ENCODE results near the gene MYL4. TPM values are rescaled to one million over a fixed set of nuclear protein-coding genes. Genes with fewer than 3 reads are reported as not detected.
A peak's percentile ranks its signal among the peaks of the same experiment; 100 is the strongest.
"Not testable (repeated sequence)": the region's sequence is repeated elsewhere in the genome, so short reads cannot be mapped to it uniquely, and the experiment has no call there.

Gene MYL4
- total and polyA plus RNA-seq, 4 donors: 0.96 to 3.0 (median 2.1) TPM; not detected in 1

DNA sequence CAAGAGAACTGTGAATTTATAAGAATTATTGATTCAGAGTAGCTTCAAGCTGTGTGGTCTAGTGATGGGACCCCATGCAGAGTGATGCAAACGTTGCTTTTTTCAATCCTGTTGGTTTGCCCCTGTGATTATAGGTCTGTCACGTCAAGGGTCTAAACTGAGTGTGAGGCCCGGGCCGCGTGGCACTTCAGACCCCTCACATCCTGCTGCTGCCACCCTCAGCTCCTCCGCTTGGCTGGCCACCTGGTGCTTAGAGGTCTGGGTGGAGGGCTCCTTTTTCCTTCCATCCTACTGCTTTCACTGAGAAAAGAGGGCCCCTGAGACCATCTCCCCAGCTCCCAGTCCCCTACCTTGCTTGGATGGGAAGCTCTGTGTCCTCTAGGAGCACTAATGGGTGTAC, 12.0 kb downstream of the MYL4 start:
- no peaks in the 10 kb centered on the region for H3K27me3 ChIP-seq (ENCODE audit: control insufficient read depth in 1 of 2, insufficient read depth in 2 of 2, low read length in 1 of 2)
- 93 to 94% methylated on average over 6 of the region's 6 CpGs for WGBS, 2 donors
- H3K4me3 ChIP-seq (ENCODE audit: low read length in 2 of 2): no peak overlapping the region
- ATAC-seq (ENCODE audit: low FRiP score): no peak
- no peaks in the 10 kb centered on the region for H3K9me3 ChIP-seq (ENCODE audit: control insufficient read depth, low read length)
- no peak for DNase-seq
- intact Hi-C loops (cut with DNase I): no loop called here
- H3K27ac ChIP-seq (ENCODE audit: low read depth in 1 of 2, low read length in 2 of 2): no peak overlapping the region
- no peaks in the 10 kb centered on the region for H3K36me3 ChIP-seq (ENCODE audit: control insufficient read depth in 1 of 2, insufficient read depth in 2 of 2, low read length in 1 of 2)
- H3K4me1 ChIP-seq (ENCODE audit: control insufficient read depth in 1 of 2, insufficient read depth in 2 of 2, low read length in 2 of 2): peaks cover 0 to 2% of the 10 kb centered on the region in 2 donors

DNA sequence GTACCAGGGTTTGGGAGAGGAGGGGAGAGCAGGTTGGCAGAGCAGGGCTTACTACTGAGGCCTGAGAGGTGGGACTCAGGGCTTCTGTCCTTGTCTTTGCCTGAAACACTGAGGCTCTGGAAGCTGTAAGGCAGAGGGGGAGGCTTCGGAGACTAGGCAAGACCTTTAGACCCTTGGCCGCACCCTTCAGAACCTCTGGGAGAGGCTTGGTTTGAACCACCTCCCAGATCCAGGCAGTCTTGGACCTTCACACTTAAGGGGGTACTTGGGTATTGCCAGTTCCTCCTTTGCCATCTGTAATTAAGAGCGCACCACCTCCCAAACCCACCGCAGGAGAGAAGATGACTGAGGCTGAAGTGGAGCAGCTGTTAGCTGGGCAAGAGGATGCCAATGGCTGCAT, 12.9 kb downstream of the MYL4 start:
- Histone ChIP-seq H3K4me1 (ENCODE audit: control insufficient read depth in 1 of 2, insufficient read depth in 2 of 2, low read length in 2 of 2) (peaks cover 0 to 2% of the 10 kb centered on the region in 2 donors), H3K4me3 (ENCODE audit: low read length in 2 of 2) (no peak overlapping the region), H3K27me3 (ENCODE audit: control insufficient read depth in 1 of 2, insufficient read depth in 2 of 2, low read length in 1 of 2) (no peaks in the 10 kb centered on the region), H3K36me3 (ENCODE audit: control insufficient read depth in 1 of 2, insufficient read depth in 2 of 2, low read length in 1 of 2) (no peaks in the 10 kb centered on the region), H3K27ac (ENCODE audit: low read depth in 1 of 2, low read length in 2 of 2) (no peak overlapping the region), H3K9me3 (ENCODE audit: control insufficient read depth, low read length) (no peaks in the 10 kb centered on the region)
- DNase-seq (no peak), ATAC-seq (ENCODE audit: low FRiP score) (no peak)
- intact Hi-C loops (cut with DNase I): no loop called here
- WGBS, 2 donors: 97 to 99% methylated on average over 4 of the region's 4 CpGs

GRCh38 chr17:47223007-47223406, 13.9 kb downstream of the MYL4 start:
- Histone ChIP-seq H3K27me3 (ENCODE audit: control insufficient read depth in 1 of 2, insufficient read depth in 2 of 2, low read length in 1 of 2) (no peaks in the 10 kb centered on the region), H3K27ac (ENCODE audit: low read depth in 1 of 2, low read length in 2 of 2) (peak overlapping the region in 1 of 2 donors; percentile 45), H3K36me3 (ENCODE audit: control insufficient read depth in 1 of 2, insufficient read depth in 2 of 2, low read length in 1 of 2) (no peaks in the 10 kb centered on the region), H3K4me3 (ENCODE audit: low read length in 2 of 2) (no peak overlapping the region), H3K9me3 (ENCODE audit: control insufficient read depth, low read length) (no peaks in the 10 kb centered on the region), H3K4me1 (ENCODE audit: control insufficient read depth in 1 of 2, insufficient read depth in 2 of 2, low read length in 2 of 2) (peaks cover 0 to 2% of the 10 kb centered on the region in 2 donors)
- intact Hi-C loops (cut with DNase I): no loop called here
- 88 to 92% methylated on average over 3 of the region's 3 CpGs for WGBS, 2 donors
- ATAC-seq (ENCODE audit: low FRiP score) (no peak), DNase-seq (no peak)

- Histone ChIP-seq H3K4me1 (ENCODE audit: control insufficient read depth in 1 of 2, insufficient read depth in 2 of 2, low read length in 2 of 2) (peaks cover 0 to 2% of the 10 kb centered on the region in 2 donors), H3K27ac (ENCODE audit: low read depth in 1 of 2, low read length in 2 of 2) (peak overlapping the region in 1 of 2 donors; percentile 74), H3K4me3 (ENCODE audit: low read length in 2 of 2) (no peak overlapping the region), H3K27me3 (ENCODE audit: control insufficient read depth in 1 of 2, insufficient read depth in 2 of 2, low read length in 1 of 2) (no peaks in the 10 kb centered on the region), H3K36me3 (ENCODE audit: control insufficient read depth in 1 of 2, insufficient read depth in 2 of 2, low read length in 1 of 2) (no peaks in the 10 kb centered on the region), H3K9me3 (ENCODE audit: control insufficient read depth, low read length) (no peaks in the 10 kb centered on the region)
- DNase-seq (no peak), ATAC-seq (ENCODE audit: low FRiP score) (no peak)
- WGBS, 2 donors: 92 to 95% methylated on average over 5 of the region's 5 CpGs
- intact Hi-C loops (cut with DNase I): no loop called here
These were observed 14.3 kb downstream of the MYL4 start for GRCh38 chr17:47223460-47223859.

- H3K4me1 ChIP-seq (ENCODE audit: control insufficient read depth in 1 of 2, insufficient read depth in 2 of 2, low read length in 2 of 2); H3K9me3 ChIP-seq (ENCODE audit: control insufficient read depth, low read length); ATAC-seq (ENCODE audit: low FRiP score); intact Hi-C loops (cut with DNase I); H3K4me3 ChIP-seq (ENCODE audit: low read length in 2 of 2); H3K27me3 ChIP-seq (ENCODE audit: control insufficient read depth in 1 of 2, insufficient read depth in 2 of 2, low read length in 1 of 2); DNase-seq; H3K36me3 ChIP-seq (ENCODE audit: control insufficient read depth in 1 of 2, insufficient read depth in 2 of 2, low read length in 1 of 2): not testable (repeated sequence)
- peak overlapping the region in 1 of 2 donors; percentile 98 for H3K27ac ChIP-seq (ENCODE audit: low read depth in 1 of 2, low read length in 2 of 2)
- WGBS, 2 donors: 98 to 100% methylated on average over 2 of the region's 2 CpGs
These were observed 14.9 kb downstream of the MYL4 start for GRCh38 chr17:47224077-47224476.

DNA sequence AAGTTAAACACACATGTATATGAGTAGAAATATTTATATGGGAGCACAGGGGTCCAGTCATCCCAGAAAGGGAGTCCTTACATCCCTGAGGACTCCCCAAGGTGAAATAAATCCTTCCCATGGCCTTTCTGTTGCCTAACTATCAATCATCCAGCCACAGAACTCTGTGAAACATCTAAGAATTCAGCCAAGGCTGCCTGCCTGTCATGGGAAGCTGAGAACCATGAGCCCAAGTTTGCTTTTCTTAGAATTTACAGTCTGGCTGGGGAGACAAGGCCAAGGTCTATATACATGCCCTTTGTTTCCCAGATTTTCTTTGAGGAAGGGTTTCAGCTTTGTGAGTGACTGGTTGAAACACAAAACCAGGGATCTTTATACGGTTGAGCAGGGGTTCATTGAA, 15.8 kb downstream of the MYL4 start:
- peak; percentile 20 for ATAC-seq (ENCODE audit: low FRiP score)
- peaks cover 0 to 2% of the 10 kb centered on the region in 2 donors for H3K4me1 ChIP-seq (ENCODE audit: control insufficient read depth in 1 of 2, insufficient read depth in 2 of 2, low read length in 2 of 2)
- H3K4me3 ChIP-seq (ENCODE audit: low read length in 2 of 2): no peak overlapping the region
- intact Hi-C loops (cut with DNase I): loop anchor here in 1 of 2 donors (5.0 kb wide), 2 partner anchors 97 to 382 kb away; partner anchors contain the start of gene EFCAB13
- H3K9me3 ChIP-seq (ENCODE audit: control insufficient read depth, low read length): no peaks in the 10 kb centered on the region
- H3K27ac ChIP-seq (ENCODE audit: low read depth in 1 of 2, low read length in 2 of 2): peak overlapping the region; percentile 98 to 99
- H3K27me3 ChIP-seq (ENCODE audit: control insufficient read depth in 1 of 2, insufficient read depth in 2 of 2, low read length in 1 of 2): no peaks in the 10 kb centered on the region
- H3K36me3 ChIP-seq (ENCODE audit: control insufficient read depth in 1 of 2, insufficient read depth in 2 of 2, low read length in 1 of 2): no peaks in the 10 kb centered on the region
- WGBS, 2 donors: 0 to 4% methylated on average over 1 of the region's 1 CpG
- no peak for DNase-seq

DNA sequence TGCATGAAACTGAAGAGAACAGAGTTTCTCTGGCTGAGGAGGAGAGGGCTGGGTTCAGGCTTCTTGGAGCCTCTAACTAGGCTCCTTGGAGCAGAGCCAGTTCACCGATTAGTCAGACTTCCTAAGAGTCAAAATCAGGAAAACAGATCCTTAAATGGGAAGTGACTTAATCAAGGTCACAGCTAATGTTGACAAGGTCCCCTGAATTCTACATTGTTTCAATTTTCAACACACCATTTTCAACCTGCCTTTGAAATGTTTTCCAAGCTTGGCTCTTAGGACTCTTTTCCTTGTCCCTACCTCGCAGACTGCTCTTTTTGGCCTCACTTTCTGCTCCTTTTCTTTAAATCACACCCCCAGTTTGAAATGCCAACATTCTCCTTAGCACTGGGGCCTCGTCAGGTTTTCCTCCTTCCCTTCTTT, 16.3 kb downstream of the MYL4 start:
- peak; percentile 82 for ATAC-seq (ENCODE audit: low FRiP score)
- intact Hi-C loops (cut with DNase I): loop anchor here in 1 of 2 donors (5.0 kb wide), 2 partner anchors 97 to 382 kb away; partner anchors contain the start of gene EFCAB13
- Histone ChIP-seq H3K4me3 (ENCODE audit: low read length in 2 of 2) (no peak overlapping the region), H3K27me3 (ENCODE audit: control insufficient read depth in 1 of 2, insufficient read depth in 2 of 2, low read length in 1 of 2) (no peaks in the 10 kb centered on the region), H3K4me1 (ENCODE audit: control insufficient read depth in 1 of 2, insufficient read depth in 2 of 2, low read length in 2 of 2) (peaks cover 0 to 2% of the 10 kb centered on the region in 2 donors), H3K36me3 (ENCODE audit: control insufficient read depth in 1 of 2, insufficient read depth in 2 of 2, low read length in 1 of 2) (no peaks in the 10 kb centered on the region), H3K9me3 (ENCODE audit: control insufficient read depth, low read length) (no peaks in the 10 kb centered on the region), H3K27ac (ENCODE audit: low read depth in 1 of 2, low read length in 2 of 2) (peak overlapping the region; percentile 98 to 99)
- DNase-seq: peak; percentile 85 to 87
- WGBS, 2 donors: 2 to 3% methylated on average over 3 of the region's 3 CpGs

GRCh38 chr17:47225911-47226688, 17.0 kb downstream of the MYL4 start:
- Histone ChIP-seq H3K4me1 (ENCODE audit: control insufficient read depth in 1 of 2, insufficient read depth in 2 of 2, low read length in 2 of 2) (peaks cover 0 to 2% of the 10 kb centered on the region in 2 donors), H3K36me3 (ENCODE audit: control insufficient read depth in 1 of 2, insufficient read depth in 2 of 2, low read length in 1 of 2) (no peaks in the 10 kb centered on the region), H3K27ac (ENCODE audit: low read depth in 1 of 2, low read length in 2 of 2) (peak overlapping the region; percentile 81 to 98), H3K9me3 (ENCODE audit: control insufficient read depth, low read length) (no peaks in the 10 kb centered on the region), H3K27me3 (ENCODE audit: control insufficient read depth in 1 of 2, insufficient read depth in 2 of 2, low read length in 1 of 2) (no peaks in the 10 kb centered on the region), H3K4me3 (ENCODE audit: low read length in 2 of 2) (no peak overlapping the region)
- 95 to 98% methylated on average over 2 of the region's 2 CpGs for WGBS, 2 donors
- DNase-seq (no peak), ATAC-seq (ENCODE audit: low FRiP score) (no peak)
- intact Hi-C loops (cut with DNase I): loop anchor here in 1 of 2 donors (5.0 kb wide), 2 partner anchors 96 to 381 kb away; partner anchors contain the start of gene EFCAB13

- H3K27ac ChIP-seq (ENCODE audit: low read depth in 1 of 2, low read length in 2 of 2): peak overlapping the region; percentile 61 to 83
- no peak for DNase-seq
- H3K27me3 ChIP-seq (ENCODE audit: control insufficient read depth in 1 of 2, insufficient read depth in 2 of 2, low read length in 1 of 2): no peaks in the 10 kb centered on the region
- H3K4me3 ChIP-seq (ENCODE audit: low read length in 2 of 2): no peak overlapping the region
- intact Hi-C loops (cut with DNase I): loop anchor here (2.0 to 5.0 kb wide), 3 partner anchors 89 to 379 kb away; partner anchors contain the start of gene EFCAB13 (in 1 of the 2)
- 83 to 86% methylated on average over 2 of the region's 2 CpGs for WGBS, 2 donors
- H3K36me3 ChIP-seq (ENCODE audit: control insufficient read depth in 1 of 2, insufficient read depth in 2 of 2, low read length in 1 of 2): no peaks in the 10 kb centered on the region
- no peak for ATAC-seq (ENCODE audit: low FRiP score)
- H3K9me3 ChIP-seq (ENCODE audit: control insufficient read depth, low read length): no peaks in the 10 kb centered on the region
- H3K4me1 ChIP-seq (ENCODE audit: control insufficient read depth in 1 of 2, insufficient read depth in 2 of 2, low read length in 2 of 2): peaks cover 0 to 2% of the 10 kb centered on the region in 2 donors
These were observed 18.7 kb downstream of the MYL4 start for GRCh38 chr17:47227862-47228261.
